HG03575 (cell line): ENCODE measurements around the gene VAT1L.
A peak's percentile ranks its signal among the peaks of the same experiment; 100 is the strongest.

Experiments used
- ATAC-seq: cut with Tn5 transposase; IDR thresholded peaks from one replicate; pipeline ENCODE4 v1.9.1; 2021; ENCODE audit not compliant: unreplicated experiment, insufficient number of reproducible peaks, low FRiP score; ENCODE audit errors: extremely low read depth

Gene VAT1L

DNA sequence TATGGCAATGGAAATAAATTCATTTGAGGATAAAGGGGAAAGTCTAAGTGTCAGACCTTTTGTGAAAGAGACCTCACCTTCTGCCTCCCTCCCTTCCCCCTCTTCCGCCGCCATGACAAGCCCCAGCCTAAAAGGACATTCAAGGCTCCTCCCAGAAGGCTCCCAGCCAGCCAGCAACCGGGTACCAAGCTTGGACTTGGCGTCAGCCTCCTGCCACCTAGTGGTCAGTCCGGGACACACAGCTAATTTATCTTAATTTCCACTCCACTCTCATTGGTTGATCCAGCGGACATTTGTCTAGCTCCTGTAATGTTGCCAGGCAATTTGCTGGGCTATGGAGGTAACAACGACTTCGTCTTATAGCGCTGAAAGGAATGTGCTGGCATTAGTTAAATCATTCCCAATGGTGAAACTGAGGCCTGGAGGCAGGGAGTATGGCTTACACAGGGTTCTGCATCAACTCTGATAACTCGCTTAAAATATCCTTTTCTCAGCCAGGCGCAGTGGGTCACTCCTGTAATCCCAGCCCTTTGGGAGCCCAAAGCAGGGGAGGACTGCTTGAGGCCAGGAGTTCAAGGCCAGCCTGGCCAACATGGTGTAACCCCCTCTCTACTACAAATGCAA is 214.7 kb downstream of the VAT1L start:
- ATAC-seq, result peak; percentile 96

DNA sequence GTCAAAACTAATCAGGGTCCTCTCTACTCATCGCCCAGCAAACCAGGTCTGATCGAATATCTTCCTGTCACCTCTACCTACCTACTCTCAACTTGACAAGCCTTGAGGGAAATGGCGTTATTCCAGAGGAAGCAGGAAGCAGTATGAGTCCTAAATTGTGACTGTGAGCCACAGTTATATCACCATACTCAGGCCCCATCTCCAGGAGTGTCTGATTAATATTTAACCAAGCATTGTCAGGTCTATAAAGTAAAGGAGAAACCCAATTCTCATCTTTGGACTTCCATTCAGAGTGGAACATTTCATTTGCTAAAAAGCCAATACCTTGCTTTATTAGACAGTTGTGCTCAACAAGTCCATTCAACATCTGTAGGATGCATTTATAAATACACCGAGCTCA is 216.2 kb downstream of the VAT1L start:
- ATAC-seq, result no peak

DNA sequence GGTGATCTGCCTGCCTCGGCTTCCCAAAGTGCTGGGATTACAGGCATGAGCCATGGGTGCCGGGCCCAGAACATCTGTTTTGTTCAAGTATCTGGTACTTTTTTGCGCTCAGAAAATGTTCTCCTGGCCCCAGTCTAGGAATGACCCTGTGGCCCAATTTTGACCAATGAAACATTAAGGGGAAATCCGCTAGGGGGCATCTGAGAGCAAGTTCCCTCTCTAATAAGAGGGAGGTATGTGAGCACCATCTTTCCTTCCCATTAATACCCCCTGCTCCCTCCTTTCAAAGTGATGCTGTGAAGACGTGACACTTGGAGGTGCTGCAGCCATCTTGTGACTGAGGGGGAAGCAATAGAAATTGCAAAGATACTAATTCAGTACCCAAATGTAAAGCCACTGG is 217.5 kb downstream of the VAT1L start:
- ATAC-seq, result no peak

DNA sequence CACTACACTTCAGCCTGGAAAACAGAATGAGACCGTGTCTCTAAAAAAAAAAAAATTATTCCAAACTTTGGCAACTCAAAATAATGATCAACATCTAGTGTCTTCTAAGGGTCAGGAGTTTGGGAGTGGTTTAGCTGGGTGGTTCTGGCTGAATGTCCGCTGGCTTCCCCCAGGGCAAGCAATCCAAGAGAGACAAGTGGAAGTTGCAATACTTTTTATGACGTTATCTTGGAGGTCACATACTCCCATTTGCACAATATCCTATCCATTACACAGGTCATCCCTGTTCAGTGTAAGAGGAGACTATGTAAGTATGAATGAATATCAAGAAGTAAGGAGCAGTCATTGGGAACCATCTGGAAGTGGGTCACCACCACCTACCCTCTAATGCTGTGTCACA is 218.8 kb downstream of the VAT1L start:
- no peak for ATAC-seq

DNA sequence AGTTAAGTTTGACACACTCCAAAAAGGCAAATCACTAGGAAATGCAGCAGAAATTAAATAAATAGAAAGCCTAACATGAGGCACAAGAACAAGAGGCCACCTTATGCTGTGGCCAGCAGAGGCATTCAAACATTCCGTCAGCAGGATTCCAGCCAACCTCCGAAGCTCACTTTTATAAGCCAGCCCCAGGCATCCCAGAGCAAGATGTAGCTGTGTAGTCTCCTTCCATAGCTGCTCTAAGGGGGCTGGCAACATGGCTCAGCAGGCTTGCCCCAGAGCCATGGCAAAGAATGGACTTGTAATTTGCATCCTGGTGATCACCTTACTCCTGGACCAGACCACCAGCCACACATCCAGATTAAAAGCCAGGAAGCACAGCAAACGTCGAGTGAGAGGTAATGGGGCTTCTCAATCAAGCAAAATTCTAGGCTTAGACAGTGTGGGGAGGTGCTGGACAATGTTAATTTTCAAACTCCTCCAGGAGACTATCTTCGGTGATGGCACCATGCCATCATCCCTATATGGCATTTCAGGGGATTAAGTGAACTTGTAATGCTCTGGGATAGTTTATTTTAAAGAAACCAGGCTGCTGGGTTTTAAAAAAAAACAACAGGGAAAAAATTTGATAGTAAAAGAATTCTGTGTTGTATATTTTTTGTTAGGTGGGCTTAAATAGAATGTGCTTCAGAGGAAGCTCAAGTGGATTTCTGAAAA is 234.1 kb downstream of the VAT1L start, which contains the start of gene CLEC3A:
TSS of gene CLEC3A (plus strand) at position 202 of the 714 bp plus-strand sequence. CDS start at position 281, 79 bp downstream.
- ATAC-seq, result no peak

DNA sequence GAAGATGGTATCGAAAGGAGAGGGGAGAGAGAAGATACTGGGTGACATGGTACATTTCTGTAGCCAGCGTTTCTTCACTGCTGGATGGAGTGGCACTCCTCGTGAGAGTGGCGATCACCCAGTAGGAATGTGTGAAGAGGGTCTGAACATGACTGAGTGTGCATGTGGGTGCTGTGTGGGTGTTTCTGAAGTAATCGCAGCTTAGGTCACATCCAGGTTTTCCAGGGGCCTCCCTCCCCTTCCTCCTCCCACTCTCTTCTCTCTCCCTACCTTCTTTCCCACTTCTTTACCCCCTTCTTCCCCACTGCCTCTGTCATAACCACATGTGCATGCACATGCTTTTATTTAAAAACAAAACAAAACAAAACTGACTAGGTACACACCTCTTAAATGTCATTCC is 235.8 kb downstream of the VAT1L start:
- no peak for ATAC-seq

DNA sequence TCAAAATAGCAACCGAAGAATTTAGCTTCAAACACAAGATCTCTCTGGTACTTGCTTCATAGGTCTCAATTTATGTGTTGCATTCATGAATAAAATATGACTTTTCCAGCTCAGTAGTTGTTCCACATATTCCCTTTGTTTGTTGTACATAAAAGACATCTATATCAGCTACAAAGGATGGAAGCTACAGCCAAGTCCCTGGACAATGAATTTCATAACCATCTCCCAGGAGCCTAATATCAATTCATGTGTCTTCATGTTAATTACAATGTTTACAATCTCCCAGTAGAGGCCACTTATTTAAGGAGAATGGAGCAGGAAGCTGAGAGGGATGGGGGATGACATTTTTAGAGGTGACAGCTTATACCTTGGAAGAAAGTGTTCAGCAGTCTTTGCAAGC is 237.3 kb downstream of the VAT1L start:
- no peak for ATAC-seq

DNA sequence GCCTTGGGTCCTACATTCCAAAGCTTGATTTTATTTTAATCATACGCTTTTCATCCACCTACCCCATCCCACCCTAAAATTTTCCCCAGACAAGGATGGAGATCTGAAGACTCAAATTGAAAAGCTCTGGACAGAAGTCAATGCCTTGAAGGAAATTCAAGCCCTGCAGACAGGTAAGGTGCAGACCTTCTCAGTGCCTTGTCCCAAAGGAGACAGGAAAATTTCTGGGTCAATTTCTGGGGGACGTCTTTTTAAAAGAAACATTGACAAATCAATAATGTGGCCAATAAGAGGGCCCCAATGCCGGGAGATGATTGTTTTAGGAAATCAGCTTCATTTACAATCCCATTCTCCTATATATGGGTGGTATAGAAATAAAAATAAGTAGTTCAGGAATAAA is 239.7 kb downstream of the VAT1L start:
- no peak for ATAC-seq
